ENCODE data around the gene NKAIN1.
"Not testable (repeated sequence)": the region's sequence is repeated elsewhere in the genome, so short reads cannot be mapped to it uniquely, and the experiment has no call there.

NKAIN1 gene

DNA sequence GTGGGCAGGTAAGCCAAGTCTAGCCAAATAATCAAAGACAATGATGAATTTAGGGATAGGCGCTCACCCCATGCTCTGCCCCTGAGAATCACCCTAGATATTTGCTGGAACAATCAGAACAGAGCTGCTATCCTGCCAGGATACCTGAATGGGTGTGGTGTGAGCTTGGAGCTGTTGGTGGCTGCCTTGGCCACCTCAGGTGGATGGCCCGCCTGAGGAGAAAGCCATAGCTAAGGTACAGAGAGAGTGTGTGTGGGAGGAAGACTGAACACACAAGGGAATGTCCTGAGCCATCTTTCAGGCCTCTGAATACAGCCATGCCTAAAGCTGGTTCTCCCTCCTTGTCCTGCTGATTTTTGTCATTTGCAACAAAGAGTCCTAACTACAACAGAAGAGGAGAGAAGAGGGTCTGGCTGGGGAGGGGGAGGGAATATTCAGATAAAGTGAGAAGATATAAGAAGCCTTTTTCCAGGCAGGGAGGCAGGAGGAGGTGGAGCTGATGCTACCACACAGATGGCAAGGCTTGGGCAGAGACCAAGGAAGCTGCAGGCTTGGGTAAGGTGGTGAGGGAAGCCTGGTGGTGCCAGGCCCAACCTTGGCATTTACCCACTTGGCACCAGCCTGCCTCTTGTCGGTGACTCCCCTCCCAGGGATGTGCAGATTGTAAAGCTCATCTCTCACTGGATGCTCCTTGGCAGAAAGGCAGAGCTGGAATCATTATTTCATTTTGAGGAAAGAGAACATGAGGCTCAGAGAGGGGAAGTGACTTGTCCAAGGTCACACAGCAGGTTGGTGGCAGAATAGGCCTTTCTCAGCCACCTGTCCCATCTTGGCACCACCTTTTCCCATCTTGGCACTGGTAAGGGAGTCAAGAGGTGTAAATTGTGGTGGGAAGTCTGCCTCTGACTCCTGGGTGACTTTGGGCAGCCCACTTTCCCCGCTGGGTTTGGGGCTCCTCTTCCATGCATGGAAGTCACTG lies 49.7 kb downstream of the NKAIN1 start:
- FAIRE-seq (no peak), DNase-seq (ENCODE audit: insufficient read length, low spot score) (no peak)
- TF ChIP-seq SPI1 (IDR thresholded peaks at IDR 0.05; ENCODE audit: low read depth, low read length) (no peak), POLR2A (IDR thresholded peaks at IDR 0.05; ENCODE audit: low read depth, low read length) (no peak), POLR2AphosphoS5 (IDR thresholded peaks at IDR 0.05; ENCODE audit: low read depth, low read length) (no peak), PAX5 (IDR thresholded peaks at IDR 0.05; ENCODE audit: insufficient read depth, low read length, severe bottlenecking) (no peak), TAF1 (IDR thresholded peaks at IDR 0.05; ENCODE audit: low read depth, low read length) (no peak), POU2F2 (IDR thresholded peaks at IDR 0.05; ENCODE audit: low read depth, low read length) (no peak)

DNA sequence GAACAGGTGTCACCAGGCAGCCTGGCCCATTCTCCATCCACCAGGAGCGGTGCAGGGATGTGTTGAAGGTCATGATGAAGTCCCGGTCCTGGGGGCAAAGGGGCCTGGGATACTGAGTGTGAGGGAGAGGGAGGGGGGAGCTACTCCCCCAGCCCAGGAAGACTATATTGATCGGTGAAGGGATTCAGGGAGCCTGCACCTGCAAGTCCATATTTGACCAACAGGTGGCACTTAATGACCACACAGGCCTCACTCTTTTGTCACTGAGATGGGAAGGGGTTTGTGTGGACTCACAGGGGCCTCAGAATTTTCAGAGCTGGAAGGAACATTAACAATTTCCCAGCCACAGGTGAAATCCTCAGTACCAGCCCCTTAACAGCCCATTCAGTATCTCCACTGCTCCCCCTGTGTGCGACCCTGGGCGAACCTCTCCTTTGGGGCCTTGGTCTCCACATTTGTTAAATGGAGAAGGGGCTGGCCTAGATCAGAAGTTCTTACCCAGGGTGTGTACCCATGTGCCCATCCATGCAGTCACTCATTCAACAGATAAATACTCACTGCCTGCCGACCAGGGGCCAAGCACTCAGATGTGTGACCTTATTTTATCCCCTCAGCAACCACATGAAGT lies 55.6 kb downstream of the NKAIN1 start:
- TF ChIP-seq PAX5 (IDR thresholded peaks at IDR 0.05; ENCODE audit: insufficient read depth, low read length, severe bottlenecking) (no peak), TAF1 (IDR thresholded peaks at IDR 0.05; ENCODE audit: low read depth, low read length) (no peak), POLR2A (IDR thresholded peaks at IDR 0.05; ENCODE audit: low read depth, low read length) (no peak)
- FAIRE-seq (peak; percentile 23), DNase-seq (ENCODE audit: insufficient read length, low spot score) (no peak)

- no peak for TF ChIP-seq PAX5 (IDR thresholded peaks at IDR 0.05; ENCODE audit: insufficient read depth, low read length, severe bottlenecking)
- TF ChIP-seq SPI1 (IDR thresholded peaks at IDR 0.05; ENCODE audit: low read depth, low read length), result no peak
- FAIRE-seq (no peak), DNase-seq (ENCODE audit: insufficient read length, low spot score) (no peak)
Observed at GRCh38 chr1:31183126-31183525, 56.6 kb downstream of the NKAIN1 start.

GRCh38 chr1:31182352-31182751 lies 57.3 kb downstream of the NKAIN1 start:
- TF ChIP-seq POU2F2 (IDR thresholded peaks at IDR 0.05; ENCODE audit: low read depth, low read length), result no peak
- peak; percentile 39; the same call in 1 of the 2 replicates for TF ChIP-seq SPI1 (IDR thresholded peaks at IDR 0.05; ENCODE audit: low read depth, low read length)
- peak; percentile 50 for FAIRE-seq
- peak; percentile 68 for DNase-seq (ENCODE audit: insufficient read length, low spot score)

GRCh38 chr1:31181515-31182343 lies 58.0 kb downstream of the NKAIN1 start:
- DNase-seq (ENCODE audit: insufficient read length, low spot score), result peak; percentile 69
- no peak for TF ChIP-seq POU2F2 (IDR thresholded peaks at IDR 0.05; ENCODE audit: low read depth, low read length)
- no peak for TF ChIP-seq SPI1 (IDR thresholded peaks at IDR 0.05; ENCODE audit: low read depth, low read length)
- TF ChIP-seq TAF1 (IDR thresholded peaks at IDR 0.05; ENCODE audit: low read depth, low read length), result no peak
- no peak for TF ChIP-seq POLR2A (IDR thresholded peaks at IDR 0.05; ENCODE audit: low read depth, low read length)
- no peak for TF ChIP-seq POLR2AphosphoS5 (IDR thresholded peaks at IDR 0.05; ENCODE audit: low read depth, low read length)
- TF ChIP-seq PAX5 (IDR thresholded peaks at IDR 0.05; ENCODE audit: insufficient read depth, low read length, severe bottlenecking), result no peak
- peak; percentile 78 for FAIRE-seq

DNA sequence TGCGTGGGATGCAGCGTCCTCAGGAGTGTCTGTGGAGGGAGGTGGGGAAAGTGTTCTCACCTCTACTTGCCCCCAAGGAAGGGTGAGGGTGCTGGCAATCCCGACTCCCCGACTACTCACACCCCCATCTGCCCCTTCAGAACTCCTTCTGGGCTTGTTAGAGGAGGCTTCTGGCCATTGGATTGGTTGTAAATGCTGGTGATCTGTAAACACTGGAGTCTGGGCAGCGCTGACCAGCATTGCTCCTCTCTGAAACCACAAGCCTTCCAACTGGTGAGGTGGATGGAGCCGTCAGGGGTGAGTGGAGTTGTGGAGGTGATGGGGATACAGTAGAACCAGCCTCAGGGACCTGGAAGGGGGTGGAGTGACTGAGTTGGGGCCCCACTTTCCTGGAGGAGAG lies 59.3 kb downstream of the NKAIN1 start:
- TF ChIP-seq POLR2AphosphoS5 (IDR thresholded peaks at IDR 0.05; ENCODE audit: low read depth, low read length) (no peak), POU2F2 (IDR thresholded peaks at IDR 0.05; ENCODE audit: low read depth, low read length) (no peak), TAF1 (IDR thresholded peaks at IDR 0.05; ENCODE audit: low read depth, low read length) (no peak), PAX5 (IDR thresholded peaks at IDR 0.05; ENCODE audit: insufficient read depth, low read length, severe bottlenecking) (no peak), POLR2A (IDR thresholded peaks at IDR 0.05; ENCODE audit: low read depth, low read length) (no peak), SPI1 (IDR thresholded peaks at IDR 0.05; ENCODE audit: low read depth, low read length) (no peak)
- DNase-seq (ENCODE audit: insufficient read length, low spot score), result no peak

DNA sequence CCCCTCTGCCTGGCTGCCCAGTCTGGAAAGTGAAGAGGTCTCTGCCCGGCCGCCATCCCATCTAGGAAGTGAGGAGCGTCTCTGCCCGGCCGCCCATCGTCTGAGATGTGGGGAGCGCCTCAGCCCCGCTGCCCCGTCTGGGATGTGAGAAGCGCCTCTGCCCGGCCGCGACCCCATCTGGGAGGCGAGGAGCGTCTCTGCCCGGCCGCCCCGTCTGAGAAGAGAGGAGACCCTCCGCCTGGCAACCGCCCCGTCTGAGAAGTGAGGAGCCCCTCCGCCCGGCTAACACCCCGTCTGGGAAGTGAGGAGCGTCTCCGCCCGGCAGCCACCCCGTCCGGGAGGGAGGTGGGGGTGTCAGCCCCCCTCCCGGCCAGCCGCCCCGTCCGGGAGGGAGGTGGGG lies 63.4 kb downstream of the NKAIN1 start:
- not testable (repeated sequence) for DNase-seq (ENCODE audit: insufficient read length, low spot score); FAIRE-seq

More for the DNA sequence above, 59.3 kb downstream of the NKAIN1 start:
- FAIRE-seq, result no peak

DNA sequence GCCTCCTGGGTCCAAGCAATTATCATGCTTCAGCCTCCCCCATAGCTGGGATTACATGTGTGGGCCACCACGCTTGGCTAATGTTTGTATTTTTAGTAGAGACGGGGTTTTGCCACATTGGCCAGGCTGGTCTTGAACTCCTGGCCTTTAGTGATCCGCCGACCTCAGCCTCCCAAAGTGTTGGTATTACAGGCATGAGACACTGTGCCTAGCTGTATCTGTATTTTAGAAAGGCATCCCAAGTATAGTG lies 69.3 kb downstream of the NKAIN1 start:
- TF ChIP-seq PAX5 (IDR thresholded peaks at IDR 0.05; ENCODE audit: insufficient read depth, low read length, severe bottlenecking) (no peak), POLR2AphosphoS5 (IDR thresholded peaks at IDR 0.05; ENCODE audit: low read depth, low read length) (no peak), TAF1 (IDR thresholded peaks at IDR 0.05; ENCODE audit: low read depth, low read length) (no peak), POU2F2 (IDR thresholded peaks at IDR 0.05; ENCODE audit: low read depth, low read length) (no peak), SPI1 (IDR thresholded peaks at IDR 0.05; ENCODE audit: low read depth, low read length) (no peak), POLR2A (IDR thresholded peaks at IDR 0.05; ENCODE audit: low read depth, low read length) (no peak)
- DNase-seq (ENCODE audit: insufficient read length, low spot score) (no peak), FAIRE-seq (no peak)

DNA sequence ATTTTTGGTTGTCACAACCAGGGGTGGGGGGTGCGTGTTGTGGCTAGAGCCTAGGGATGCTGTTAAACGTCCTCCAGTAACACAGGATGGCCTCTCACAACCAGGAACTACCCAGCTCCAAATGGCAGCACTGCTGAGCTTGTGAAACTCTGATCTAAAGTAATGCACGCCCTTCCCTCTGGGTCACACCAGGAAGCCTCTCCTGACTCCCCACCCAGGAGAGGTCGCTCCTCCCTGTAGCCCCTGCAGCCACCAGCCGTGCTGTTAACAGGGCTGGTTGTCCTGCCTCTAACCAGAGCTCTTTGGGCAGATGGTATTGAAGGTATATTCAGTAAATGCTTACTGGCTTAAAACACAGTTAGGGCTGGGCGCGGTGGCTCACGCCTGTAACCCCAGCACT lies 73.2 kb downstream of the NKAIN1 start:
- TF ChIP-seq POU2F2 (IDR thresholded peaks at IDR 0.05; ENCODE audit: low read depth, low read length) (no peak), TAF1 (IDR thresholded peaks at IDR 0.05; ENCODE audit: low read depth, low read length) (no peak), POLR2AphosphoS5 (IDR thresholded peaks at IDR 0.05; ENCODE audit: low read depth, low read length) (no peak), SPI1 (IDR thresholded peaks at IDR 0.05; ENCODE audit: low read depth, low read length) (no peak), POLR2A (IDR thresholded peaks at IDR 0.05; ENCODE audit: low read depth, low read length) (no peak), PAX5 (IDR thresholded peaks at IDR 0.05; ENCODE audit: insufficient read depth, low read length, severe bottlenecking) (no peak)
- DNase-seq (ENCODE audit: insufficient read length, low spot score), result no peak
- no peak for FAIRE-seq

DNA sequence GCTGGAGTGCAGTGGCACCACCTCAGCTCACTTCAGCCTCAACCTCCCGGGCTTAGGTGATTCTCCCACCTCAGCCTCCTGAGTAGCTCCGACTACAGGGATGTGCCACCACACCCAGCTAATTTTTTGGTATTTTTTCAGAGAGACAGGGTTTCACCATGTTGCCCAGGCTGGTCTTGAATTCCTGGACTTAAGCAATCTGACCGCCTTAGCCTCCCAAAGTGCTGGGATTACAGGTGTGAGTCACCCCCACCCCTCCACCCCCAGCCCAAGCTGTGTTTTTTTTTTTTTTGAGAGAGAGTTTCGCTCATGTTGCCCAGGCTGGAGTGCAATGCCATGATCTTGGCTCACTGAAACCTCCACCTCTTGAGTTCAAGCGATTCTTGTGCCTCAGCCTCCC lies 75.4 kb downstream of the NKAIN1 start:
- TF ChIP-seq POLR2AphosphoS5 (IDR thresholded peaks at IDR 0.05; ENCODE audit: low read depth, low read length) (no peak), SPI1 (IDR thresholded peaks at IDR 0.05; ENCODE audit: low read depth, low read length) (no peak), PAX5 (IDR thresholded peaks at IDR 0.05; ENCODE audit: insufficient read depth, low read length, severe bottlenecking) (no peak)
- FAIRE-seq (no peak), DNase-seq (ENCODE audit: insufficient read length, low spot score) (no peak)
